ENCODE data around the gene G3BP2.
"Not testable (repeated sequence)": the region's sequence is repeated elsewhere in the genome, so short reads cannot be mapped to it uniquely, and the experiment has no call there.

The G3BP2 gene

GRCh38 chr4:75683482-75684155 is 10.4 kb upstream of the G3BP2 start:
- no peak for DNase-seq

DNA sequence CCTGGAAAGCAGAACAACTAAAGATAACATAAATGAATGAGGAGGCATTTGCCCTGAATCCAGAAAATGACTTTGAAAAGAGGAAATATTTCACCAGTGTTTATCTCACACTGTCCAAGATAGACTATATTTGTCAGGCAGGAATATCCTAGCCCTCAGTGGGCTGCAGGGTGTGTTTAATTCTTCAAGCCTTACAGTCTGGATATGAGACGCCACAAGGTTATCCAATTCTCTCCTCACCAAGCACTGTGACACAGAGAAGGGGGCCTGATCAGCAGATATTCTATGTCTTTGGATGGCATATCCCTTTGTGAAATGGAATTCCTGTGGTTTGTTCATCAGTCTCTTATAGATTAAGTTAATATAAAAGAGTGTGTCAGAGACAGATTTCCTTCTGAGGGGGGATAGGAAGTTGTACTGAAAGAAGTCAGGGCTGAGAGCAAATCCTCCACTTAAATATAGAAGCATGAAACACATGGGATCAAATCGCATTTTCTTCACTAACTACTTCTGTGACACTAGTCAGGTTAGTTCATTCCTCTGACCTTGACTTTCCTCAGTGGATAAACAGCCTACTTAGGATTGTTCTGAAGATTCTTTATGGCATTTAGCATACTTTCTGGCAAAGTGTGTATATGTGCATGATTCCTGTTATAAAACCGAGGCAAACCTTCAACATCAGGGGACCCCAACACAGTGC is 6.8 kb upstream of the G3BP2 start:
- no peak for DNase-seq

GRCh38 chr4:75678965-75679364 is 5.8 kb upstream of the G3BP2 start:
- DNase-seq: no peak

DNA sequence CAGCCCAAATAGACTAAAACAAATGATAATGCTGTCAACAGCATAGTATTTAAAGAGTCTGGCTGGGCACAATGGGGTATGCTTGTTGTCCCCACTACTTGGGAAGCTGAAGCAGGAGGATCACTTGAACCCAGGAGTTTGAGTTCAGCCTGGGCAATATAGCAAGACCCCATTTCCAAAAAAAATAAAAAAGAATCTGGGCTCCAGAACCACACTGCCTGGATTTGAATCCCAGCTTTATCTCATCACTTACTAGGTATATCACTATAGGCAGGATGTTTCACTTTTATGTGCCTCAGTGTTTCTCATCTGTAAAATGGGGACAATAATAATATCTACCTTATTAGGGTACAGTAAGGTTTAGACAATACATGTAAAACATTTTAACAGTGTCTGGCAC is 5.3 kb upstream of the G3BP2 start:
- DNase-seq: no peak

DNA sequence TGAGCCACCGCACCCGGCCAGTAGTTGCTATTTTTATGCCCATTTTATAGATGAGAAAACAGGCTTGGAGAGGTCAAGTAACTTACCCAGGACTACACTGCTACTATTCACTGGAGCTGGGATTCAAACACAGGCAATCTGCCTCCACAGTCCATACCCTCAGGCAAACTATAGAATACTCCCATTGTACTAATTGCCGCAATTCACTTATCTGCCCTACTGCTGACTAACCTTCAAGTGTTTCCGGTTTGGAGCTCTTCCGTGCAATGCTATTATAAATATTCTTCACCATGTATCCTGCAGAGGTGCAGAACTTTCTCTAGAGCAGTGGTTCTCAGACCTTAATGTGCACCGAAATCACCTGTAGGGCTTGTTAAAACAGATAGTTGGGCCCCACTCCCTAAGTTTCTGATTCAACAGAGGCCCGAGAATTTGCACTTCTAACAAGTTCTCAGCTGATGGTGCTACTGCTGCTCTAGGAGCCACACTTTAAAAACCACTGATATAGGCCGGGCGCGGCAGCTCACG is 1.9 kb upstream of the G3BP2 start:
- no peak for DNase-seq

- DNase-seq: no peak
These were observed 733 bp upstream of the G3BP2 start for GRCh38 chr4:75673959-75674328.

GRCh38 chr4:75672461-75673026 is 667 bp downstream of the G3BP2 start:
- DNase-seq: no peak

DNA sequence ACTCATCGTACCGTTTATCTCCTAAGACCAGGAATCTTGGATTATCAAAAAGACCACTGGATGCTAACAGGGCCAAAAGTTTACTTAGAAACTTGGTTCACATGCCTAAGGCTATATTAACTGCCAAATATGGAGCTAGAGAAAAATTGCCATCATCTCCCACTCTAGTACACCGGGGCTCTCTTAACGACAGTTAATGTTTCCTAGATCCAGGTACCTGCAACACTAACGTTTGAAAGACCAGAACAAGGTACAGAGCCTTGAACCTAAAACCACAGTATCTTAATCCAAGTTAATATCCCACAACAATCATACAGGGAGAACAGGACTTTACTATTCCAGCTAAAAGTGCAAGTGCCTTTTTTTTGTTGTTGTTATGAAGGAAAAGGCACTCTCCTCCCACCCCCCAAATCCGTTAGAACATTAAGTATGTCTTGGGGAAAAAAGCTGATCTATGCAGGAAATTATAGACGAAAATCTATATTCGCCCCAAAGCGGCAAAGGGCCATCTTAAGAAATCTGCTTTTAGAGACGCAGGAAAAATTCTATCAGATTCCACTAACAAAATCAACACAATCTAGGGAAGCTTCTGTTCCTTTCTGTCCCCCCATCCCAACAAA is 1.3 kb downstream of the G3BP2 start:
- DNase-seq: no peak

DNA sequence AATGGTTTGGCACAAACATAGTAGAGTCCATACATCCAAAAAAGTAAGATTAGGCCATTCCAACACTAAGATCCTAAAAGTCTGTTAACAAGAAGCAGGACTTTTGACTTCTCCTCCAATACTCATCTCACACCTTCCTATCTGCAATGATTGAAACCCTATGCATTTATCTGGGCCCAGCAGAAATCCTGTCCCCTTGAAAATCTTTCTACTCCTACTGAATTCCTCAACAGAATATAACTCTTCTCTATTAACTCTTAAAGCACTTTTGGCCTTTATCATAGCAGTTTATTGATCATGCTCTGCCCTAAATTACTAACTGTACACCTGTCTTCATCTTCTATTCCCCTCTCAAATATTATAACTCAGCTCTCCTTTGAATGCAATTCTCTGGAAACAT is 4.6 kb downstream of the G3BP2 start:
- DNase-seq: no peak

GRCh38 chr4:75667636-75668035 is 5.6 kb downstream of the G3BP2 start:
- not testable (repeated sequence) for DNase-seq

DNA sequence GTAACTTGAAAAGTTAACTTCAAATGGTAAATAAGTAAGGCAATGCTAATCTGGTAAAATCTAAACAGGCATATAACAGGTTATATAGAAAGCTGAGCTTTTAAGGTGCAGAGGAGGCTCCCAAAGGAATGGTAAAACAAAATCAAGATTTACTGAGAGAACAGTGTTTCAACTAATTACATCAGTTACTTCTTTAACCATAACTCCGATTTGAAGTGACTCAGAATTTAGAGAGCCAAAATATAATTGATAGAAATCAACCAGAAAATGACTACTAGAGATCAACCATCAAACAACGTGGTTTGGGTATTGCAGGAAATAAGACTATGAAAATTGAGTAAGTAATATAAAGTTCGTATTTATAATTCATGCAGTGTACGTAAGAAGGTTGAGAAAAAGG is 6.9 kb downstream of the G3BP2 start:
- no peak for DNase-seq

GRCh38 chr4:75664604-75665003 is 8.6 kb downstream of the G3BP2 start:
- not testable (repeated sequence) for DNase-seq

- no peak for DNase-seq
These were observed 10.6 kb downstream of the G3BP2 start for GRCh38 chr4:75662626-75663025.

DNA sequence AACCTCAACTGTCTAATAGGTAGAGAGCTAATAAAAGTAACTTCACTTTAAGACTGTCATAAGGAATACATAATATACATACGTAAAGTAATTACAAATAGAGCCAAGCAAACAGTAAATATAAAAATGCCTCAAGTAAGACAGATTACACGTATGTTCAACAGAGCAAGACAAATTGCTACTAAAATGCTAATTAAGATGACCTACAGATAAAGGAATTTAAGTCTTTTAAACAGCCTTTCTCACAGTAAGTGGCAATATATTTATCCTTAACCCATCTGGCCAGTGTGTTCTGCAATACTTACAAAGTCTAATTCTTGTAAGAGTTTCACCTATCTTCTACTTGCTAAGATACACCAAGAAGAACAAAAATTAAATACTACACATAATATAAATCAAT is 12.7 kb downstream of the G3BP2 start:
- no peak for DNase-seq

GRCh38 chr4:75659512-75660031 is 13.6 kb downstream of the G3BP2 start:
- no peak for DNase-seq

DNA sequence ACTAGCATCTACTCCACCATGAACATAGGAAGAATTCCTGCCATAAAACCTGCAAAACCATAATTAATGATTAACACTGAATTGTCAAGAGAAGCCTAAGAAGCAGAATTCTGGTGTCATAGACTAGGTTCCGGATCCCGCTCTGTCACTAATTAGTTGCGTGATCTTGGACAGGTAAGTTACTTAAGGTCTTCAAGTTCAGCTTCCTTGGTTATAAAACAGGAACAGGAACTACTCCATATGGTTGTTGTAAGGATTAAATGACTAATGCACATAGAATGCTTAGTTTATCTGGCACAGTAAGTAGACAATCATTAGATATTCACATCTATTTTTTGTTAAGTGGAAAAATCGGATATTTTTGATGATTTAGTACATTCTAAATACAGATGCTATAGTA is 14.3 kb downstream of the G3BP2 start:
- no peak for DNase-seq

DNA sequence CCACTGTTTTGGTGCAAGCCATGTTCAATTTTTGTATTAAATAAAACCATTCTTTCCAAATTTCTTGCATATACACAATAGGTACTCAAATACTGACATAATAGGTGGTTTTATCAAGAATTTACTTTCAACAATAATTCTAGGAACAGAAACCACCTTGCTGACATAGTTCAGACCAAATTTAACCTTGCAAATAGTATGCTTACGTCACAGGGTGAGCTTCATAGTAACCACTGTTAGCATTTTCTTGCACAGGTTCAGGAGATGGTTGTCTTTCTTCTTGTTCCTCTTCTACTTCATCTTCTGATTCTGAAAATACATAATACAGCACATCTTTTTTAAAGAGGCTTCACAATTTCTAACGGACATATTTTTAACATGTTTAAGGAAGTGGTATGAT is 17.6 kb downstream of the G3BP2 start:
- no peak for DNase-seq

DNA sequence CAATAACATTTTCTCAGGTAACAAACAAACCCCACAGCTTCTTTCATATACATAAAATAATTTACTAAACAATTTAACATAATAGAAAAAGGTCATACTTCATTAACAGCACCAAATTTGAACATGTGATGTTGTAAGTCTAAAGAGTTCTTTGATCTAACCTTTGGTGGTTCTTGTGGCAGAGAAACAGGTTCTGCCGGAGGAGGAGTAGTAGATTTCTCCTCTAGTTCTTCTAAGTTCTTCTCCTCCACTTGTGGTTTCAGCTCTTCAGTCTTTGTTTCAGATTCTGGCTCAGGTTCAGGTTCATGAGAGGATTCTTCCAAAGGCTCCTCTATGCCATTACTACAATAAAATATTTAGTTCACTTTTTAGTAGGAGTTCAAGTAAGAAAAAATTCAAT is 18.3 kb downstream of the G3BP2 start:
- no peak for DNase-seq

GRCh38 chr4:75653845-75654503 is 19.2 kb downstream of the G3BP2 start:
- DNase-seq: no peak

DNA sequence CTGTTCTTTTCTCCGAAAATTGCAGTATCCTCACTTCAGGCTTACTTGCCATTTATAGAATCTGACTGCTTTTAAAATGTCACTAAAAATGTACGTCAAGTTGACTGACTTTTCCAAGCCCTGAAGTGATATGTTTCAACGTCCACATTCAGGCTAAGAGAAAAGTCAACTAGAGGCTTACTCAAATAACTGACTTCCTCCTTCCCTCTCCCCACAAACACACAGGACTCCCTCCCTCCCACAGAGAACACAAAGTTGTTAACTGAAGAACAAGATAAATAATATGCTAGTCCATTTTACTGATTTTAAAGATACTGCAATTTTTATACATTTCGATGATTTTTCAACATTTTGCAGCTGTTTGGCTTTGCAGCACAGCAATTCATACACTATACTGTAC is 29.1 kb downstream of the G3BP2 start:
- DNase-seq: no peak

- DNase-seq: no peak
These were observed 29.6 kb downstream of the G3BP2 start for GRCh38 chr4:75643651-75644050.

DNA sequence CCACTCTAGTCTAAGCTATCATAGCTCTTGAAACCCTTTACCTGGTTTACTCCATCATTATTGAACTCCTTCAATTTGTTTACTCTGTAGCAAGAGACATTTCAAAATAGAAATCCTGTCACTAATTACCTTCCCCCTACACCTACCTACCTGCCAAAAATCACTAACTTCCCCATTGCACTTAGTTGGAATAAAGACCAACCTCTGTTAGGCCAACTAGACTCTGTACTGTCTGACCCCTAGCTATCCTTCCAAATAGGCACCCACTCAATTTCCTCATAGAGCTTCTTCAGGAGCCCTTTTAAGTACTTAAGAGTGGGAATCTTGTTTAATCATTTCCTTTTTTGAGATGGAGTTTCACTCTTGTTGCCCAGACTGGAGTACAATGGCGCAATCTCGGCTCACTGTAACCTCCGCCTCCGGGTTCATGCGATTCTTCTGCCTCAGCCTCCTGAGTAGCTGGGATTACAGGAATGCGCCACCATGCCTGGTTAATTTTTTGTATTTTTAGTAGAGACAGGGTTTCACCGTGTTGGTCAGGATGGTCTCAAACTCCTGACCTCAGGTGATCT is 34.0 kb downstream of the G3BP2 start:
- no peak for DNase-seq

DNA sequence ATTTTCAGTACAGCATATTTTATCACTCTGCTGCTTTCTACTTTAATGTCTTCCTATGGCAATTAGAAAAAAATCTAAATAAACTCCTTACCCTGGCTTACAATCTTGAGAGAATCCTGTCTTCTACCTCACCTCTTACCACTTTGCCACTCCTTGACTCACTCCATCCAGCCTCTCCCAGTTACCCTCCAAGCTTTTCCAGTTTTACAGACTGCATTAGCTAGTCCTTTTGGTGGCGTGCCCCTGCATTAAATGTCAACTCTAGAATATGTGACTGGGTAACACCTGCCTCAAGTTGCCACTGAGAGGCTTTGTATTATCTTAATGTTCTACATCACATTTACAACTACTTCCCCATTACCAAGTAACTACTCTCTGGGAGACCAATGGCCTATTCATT is 35.4 kb downstream of the G3BP2 start:
- DNase-seq: no peak

All from NCI-H1694 (cell line).